ENCODE results near the gene SNAPC2. TPM values are rescaled to one million over a fixed set of nuclear protein-coding genes. Genes with fewer than 3 reads are reported as not detected.

Gene SNAPC2
- total and polyA plus RNA-seq, 2 donors (not counting 1 experiment from before 2014, with no cell fraction given), result 19.9 to 21.7 TPM

DNA sequence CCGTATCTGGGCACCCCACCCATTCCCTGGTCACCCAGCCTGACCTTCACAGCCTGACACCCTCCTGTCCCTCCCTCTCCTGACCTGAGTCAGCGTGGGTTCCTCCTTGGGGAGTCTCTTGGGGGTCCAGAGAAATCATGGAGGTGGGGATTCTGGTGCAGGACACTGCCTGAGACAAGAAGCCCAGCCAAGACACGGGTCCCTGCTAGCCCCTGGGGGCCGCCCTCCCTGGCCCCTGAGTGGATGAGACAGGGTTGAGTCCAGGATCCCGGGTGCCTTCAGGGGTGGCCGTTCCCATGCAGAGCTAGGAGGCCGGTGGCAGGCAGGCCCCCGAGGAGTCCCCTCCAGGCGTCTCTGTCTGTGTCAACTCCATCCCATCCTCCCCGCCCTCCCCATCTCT, 14.9 kb upstream of the SNAPC2 start:
- Histone ChIP-seq H3K9ac (ENCODE audit: low read length) (no peak overlapping the region), H3K4me1 (ENCODE audit: control insufficient read depth in 2 of 2, insufficient read depth in 2 of 2, low read length in 2 of 2) (peaks cover 20 to 21% of the 10 kb centered on the region in 2 donors), H3K9me3 (ENCODE audit: control extremely low read depth in 1 of 3, control insufficient read depth in 2 of 3, insufficient read depth in 1 of 3, low read length in 2 of 3) (peaks cover 0 to 7% (median 0%) of the 10 kb centered on the region in 3 donors), H3K79me2 (ENCODE audit: control insufficient read depth, insufficient read depth, low read length) (peaks cover 48% of the 10 kb centered on the region), H3K36me3 (replicated peaks in 1 of 2; ENCODE audit: control extremely low read depth in 1 of 2, control insufficient read depth in 1 of 2, extremely low read depth in 1 of 2, insufficient read depth in 2 of 2, low read length in 1 of 2) (peaks cover 0 to 21% of the 10 kb centered on the region in 2 experiments), H3K27ac (ENCODE audit: low read length in 2 of 2) (no peak overlapping the region), H3K27me3 (replicated peaks in 1 of 4; ENCODE audit: control extremely low read depth in 1 of 4, control insufficient read depth in 3 of 4, insufficient read depth in 4 of 4, low read length in 3 of 4) (no peaks in the 10 kb centered on the region), H3K4me2 (replicated peaks; ENCODE audit: low read depth, low read length, poor library complexity, severe bottlenecking) (peak overlapping the region; percentile 89), H3K4me3 (ENCODE audit: control extremely low read depth in 1 of 5, extremely low read depth in 1 of 5, insufficient read depth in 1 of 5, low read depth in 2 of 5, low read length in 4 of 5) (no peak overlapping the region), H2AFZ (ENCODE audit: insufficient read depth, low read depth, low read length, poor library complexity, severe bottlenecking) (no peak overlapping the region), H4K20me1 (ENCODE audit: control insufficient read depth, insufficient read depth, low read length, poor library complexity, severe bottlenecking) (peaks cover 61% of the 10 kb centered on the region)
- intact Hi-C loops (cut with micrococcal nuclease), result no loop called here
- no peaks in the 10 kb centered on the region for H3K27me3 Mint-ChIP-seq
- POLR2A ChIA-PET, result no interaction called here
- TF ChIP-seq EZH2 (IDR thresholded peaks at IDR 0.05; ENCODE audit: borderline replicate concordance, insufficient read depth, low read depth, low read length, poor library complexity, severe bottlenecking), result no peak
- TF ChIP-seq, protein P1, sequence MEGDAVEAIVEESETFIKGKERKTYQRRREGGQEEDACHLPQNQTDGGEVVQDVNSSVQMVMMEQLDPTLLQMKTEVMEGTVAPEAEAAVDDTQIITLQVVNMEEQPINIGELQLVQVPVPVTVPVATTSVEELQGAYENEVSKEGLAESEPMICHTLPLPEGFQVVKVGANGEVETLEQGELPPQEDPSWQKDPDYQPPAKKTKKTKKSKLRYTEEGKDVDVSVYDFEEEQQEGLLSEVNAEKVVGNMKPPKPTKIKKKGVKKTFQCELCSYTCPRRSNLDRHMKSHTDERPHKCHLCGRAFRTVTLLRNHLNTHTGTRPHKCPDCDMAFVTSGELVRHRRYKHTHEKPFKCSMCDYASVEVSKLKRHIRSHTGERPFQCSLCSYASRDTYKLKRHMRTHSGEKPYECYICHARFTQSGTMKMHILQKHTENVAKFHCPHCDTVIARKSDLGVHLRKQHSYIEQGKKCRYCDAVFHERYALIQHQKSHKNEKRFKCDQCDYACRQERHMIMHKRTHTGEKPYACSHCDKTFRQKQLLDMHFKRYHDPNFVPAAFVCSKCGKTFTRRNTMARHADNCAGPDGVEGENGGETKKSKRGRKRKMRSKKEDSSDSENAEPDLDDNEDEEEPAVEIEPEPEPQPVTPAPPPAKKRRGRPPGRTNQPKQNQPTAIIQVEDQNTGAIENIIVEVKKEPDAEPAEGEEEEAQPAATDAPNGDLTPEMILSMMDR (IDR thresholded peaks at IDR 0.05), result no peak
- H3K27ac Mint-ChIP-seq, result peak overlapping the region; percentile 86
- peak; percentile 17 for DNase-seq
- CTCF ChIA-PET, result no interaction called here
- no peaks in the 10 kb centered on the region for H3K9me3 Mint-ChIP-seq (ENCODE audit: insufficient read depth)
- WGBS (ENCODE audit: insufficient coverage), result 96% methylated on average over 7 of the region's 10 CpGs
- ATAC-seq (ENCODE audit: low read depth), result no peak
- H3K4me1 Mint-ChIP-seq, result peaks cover 29% of the 10 kb centered on the region
- H3K4me3 Mint-ChIP-seq, result peak overlapping the region; percentile 84

DNA sequence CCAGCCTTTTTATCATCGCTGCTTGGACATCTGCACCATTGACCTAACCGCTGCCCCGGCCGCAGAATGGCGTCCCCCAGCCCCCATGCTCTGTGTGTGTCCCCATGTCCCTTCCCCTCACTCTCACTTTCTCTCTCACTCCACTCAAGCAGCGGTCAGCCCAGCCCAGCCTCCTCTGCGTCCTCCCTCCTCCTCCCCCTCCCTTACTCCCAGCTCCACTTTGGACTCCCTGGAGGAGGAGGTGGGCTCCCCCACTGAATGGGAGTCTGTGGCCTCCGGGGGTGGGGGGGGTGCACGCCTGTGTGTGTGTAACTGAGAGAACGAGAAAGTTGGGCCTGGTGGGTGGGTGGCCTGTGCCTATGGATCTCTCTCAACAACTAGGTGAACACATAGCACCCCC, 14.3 kb upstream of the SNAPC2 start:
- Histone ChIP-seq H3K27ac (ENCODE audit: low read length in 2 of 2) (no peak overlapping the region), H3K4me2 (replicated peaks; ENCODE audit: low read depth, low read length, poor library complexity, severe bottlenecking) (no peak overlapping the region), H3K9me3 (ENCODE audit: control extremely low read depth in 1 of 3, control insufficient read depth in 2 of 3, insufficient read depth in 1 of 3, low read length in 2 of 3) (peaks cover 0 to 7% (median 0%) of the 10 kb centered on the region in 3 donors), H3K4me3 (ENCODE audit: control extremely low read depth in 1 of 5, extremely low read depth in 1 of 5, insufficient read depth in 1 of 5, low read depth in 2 of 5, low read length in 4 of 5) (no peak overlapping the region), H3K36me3 (replicated peaks in 1 of 2; ENCODE audit: control extremely low read depth in 1 of 2, control insufficient read depth in 1 of 2, extremely low read depth in 1 of 2, insufficient read depth in 2 of 2, low read length in 1 of 2) (peaks cover 0 to 27% of the 10 kb centered on the region in 2 experiments), H3K9ac (ENCODE audit: low read length) (no peak overlapping the region), H2AFZ (ENCODE audit: insufficient read depth, low read depth, low read length, poor library complexity, severe bottlenecking) (no peak overlapping the region), H4K20me1 (ENCODE audit: control insufficient read depth, insufficient read depth, low read length, poor library complexity, severe bottlenecking) (peaks cover 67% of the 10 kb centered on the region), H3K27me3 (replicated peaks in 1 of 4; ENCODE audit: control extremely low read depth in 1 of 4, control insufficient read depth in 3 of 4, insufficient read depth in 4 of 4, low read length in 3 of 4) (no peaks in the 10 kb centered on the region), H3K79me2 (ENCODE audit: control insufficient read depth, insufficient read depth, low read length) (peaks cover 48% of the 10 kb centered on the region), H3K4me1 (ENCODE audit: control insufficient read depth in 2 of 2, insufficient read depth in 2 of 2, low read length in 2 of 2) (peaks cover 20 to 21% of the 10 kb centered on the region in 2 donors)
- DNase-seq (no peak), ATAC-seq (ENCODE audit: low read depth) (no peak)
- Mint-ChIP-seq H3K4me1 (peaks cover 29% of the 10 kb centered on the region), H3K9me3 (ENCODE audit: insufficient read depth) (no peaks in the 10 kb centered on the region), H3K27me3 (no peaks in the 10 kb centered on the region), H3K4me3 (peak overlapping the region; percentile 63), H3K27ac (peak overlapping the region; percentile 55)
- ChIA-PET POLR2A (no interaction called here), CTCF (no interaction called here)
- intact Hi-C loops (cut with micrococcal nuclease), result no loop called here
- 97% methylated on average over 7 of the region's 10 CpGs for WGBS (ENCODE audit: insufficient coverage)
- TF ChIP-seq, protein P1 (IDR thresholded peaks at IDR 0.05), result no peak
- TF ChIP-seq EZH2 (IDR thresholded peaks at IDR 0.05; ENCODE audit: borderline replicate concordance, insufficient read depth, low read depth, low read length, poor library complexity, severe bottlenecking), result no peak
